Upper lobe of left lung (tissue), 6 donors: ENCODE measurements around the gene FBXL2. TPM values are rescaled to one million over a fixed set of nuclear protein-coding genes. Genes with fewer than 3 reads are reported as not detected.

Source experiments
- ATAC-seq, 2 donors: fragments of 200-7000 bp; cut with Tn5 transposase; one replicate each; pipeline ENCODE4 v1.9.1; 2022; ENCODE audit warnings: mild to moderate bottlenecking in 2 of 2, moderate library complexity in 2 of 2; ENCODE audit not compliant: low FRiP score in 2 of 2
- DNase-seq, 2 donors: peaks; one replicate each; pipeline ENCODE4 v3.0.0-alpha.2; 2019 to 2020
- H3K27ac ChIP-seq, 4 donors: fragments of 200-600 bp; sonication (generic); one replicate each; pipeline ENCODE4 v1.5.1; 2016 to 2019
- H3K27me3 ChIP-seq, 4 donors: fragments of 200-600 bp; sonication (generic); one replicate each; pipeline ENCODE4 v1.5.1; 2017 to 2019
- H3K36me3 ChIP-seq, 4 donors: fragments of 200-600 bp; sonication (generic); one replicate each; pipeline ENCODE4 v1.5.1; 2016 to 2019
- H3K4me1 ChIP-seq, 4 donors: fragments of 200-600 bp; sonication (generic); one replicate each; pipeline ENCODE4 v1.5.1; 2018 to 2019
- H3K4me3 ChIP-seq, 4 donors: fragments of 200-600 bp; sonication (generic); one replicate each; pipeline ENCODE4 v1.5.1; 2017 to 2019; ENCODE audit warnings: mild to moderate bottlenecking in 2 of 4, moderate library complexity in 1 of 4
- H3K9me3 ChIP-seq, 4 donors: fragments of 200-600 bp; sonication (generic); one replicate each; pipeline ENCODE4 v1.5.1; 2018 to 2019
- EP300 ChIP-seq, 4 donors: sonication (generic); formaldehyde crosslinking; IDR thresholded peaks; one replicate each; pipeline ENCODE4 v1.5.1; 2017; ENCODE audit warnings: antibody characterized with exemption in 4 of 4, control low read depth in 2 of 4
- POLR2A ChIP-seq, 4 donors: fragments of 450-650 bp; IDR thresholded peaks; one replicate each; pipeline ENCODE4 v1.5.1; 2016 to 2017; ENCODE audit warnings: antibody characterized with exemption in 4 of 4, mild to moderate bottlenecking in 2 of 4
- POLR2AphosphoS5 ChIP-seq, 2 donors: sonication (generic); formaldehyde crosslinking; IDR thresholded peaks; one replicate each; pipeline ENCODE4 v1.5.1; 2017; ENCODE audit warnings: antibody characterized with exemption in 2 of 2
- WGBS, 2 donors: methylation state at CpG; one replicate each; pipeline ENCODE4 v1.1.5; 2017 to 2018; 5-methylcytosine and 5-hydroxymethylcytosine counted together
- total RNA-seq, 6 donors: library from RNA; depleted of rRNA in 4 of 6; stranded (reverse); fragments of >200 nt in 4 of 6; gene quantifications; one replicate each; pipeline versions ENCODE4 v1.1.0 to v1.2.1, GENCODE V29; 2016 to 2021
- TF ChIP-seq, protein P1 (sequence below), 6 experiments: fragments of 450-650 bp in 4 of 6; fragments of 200-600 bp in 2 of 6; sonication (generic) in 2 of 6; IDR thresholded peaks; one replicate each; pipeline ENCODE4 v1.5.1; 2016 to 2019; ENCODE audit warnings: antibody characterized with exemption in 6 of 6
- donor health status: DM: no; HTN: no; CAD: no; lungs with moderate emphysema.
- donor health status: DM: no; HTN: yes; CAD: no; lungs with severe emphysema.

FBXL2 gene
- total RNA-seq, 6 donors from 2014 or later: 5.6 to 23.0 (median 9.7) TPM

- peak in 1 of 2 donors; percentile 31 for ATAC-seq
- Histone ChIP-seq H3K9me3 (no peaks in the 10 kb centered on the region), H3K4me1 (peaks cover 0 to 5% (median 0%) of the 10 kb centered on the region in 4 donors), H3K36me3 (no peaks in the 10 kb centered on the region), H3K4me3 (no peak overlapping the region), H3K27me3 (no peaks in the 10 kb centered on the region), H3K27ac (no peak overlapping the region)
- 90 to 92% methylated on average over 3 of the region's 3 CpGs for WGBS, 2 donors
- no peak for DNase-seq
- TF ChIP-seq POLR2A (IDR thresholded peaks at IDR 0.05): no peak
- TF ChIP-seq POLR2AphosphoS5 (IDR thresholded peaks at IDR 0.05): no peak
- TF ChIP-seq, protein P1, sequence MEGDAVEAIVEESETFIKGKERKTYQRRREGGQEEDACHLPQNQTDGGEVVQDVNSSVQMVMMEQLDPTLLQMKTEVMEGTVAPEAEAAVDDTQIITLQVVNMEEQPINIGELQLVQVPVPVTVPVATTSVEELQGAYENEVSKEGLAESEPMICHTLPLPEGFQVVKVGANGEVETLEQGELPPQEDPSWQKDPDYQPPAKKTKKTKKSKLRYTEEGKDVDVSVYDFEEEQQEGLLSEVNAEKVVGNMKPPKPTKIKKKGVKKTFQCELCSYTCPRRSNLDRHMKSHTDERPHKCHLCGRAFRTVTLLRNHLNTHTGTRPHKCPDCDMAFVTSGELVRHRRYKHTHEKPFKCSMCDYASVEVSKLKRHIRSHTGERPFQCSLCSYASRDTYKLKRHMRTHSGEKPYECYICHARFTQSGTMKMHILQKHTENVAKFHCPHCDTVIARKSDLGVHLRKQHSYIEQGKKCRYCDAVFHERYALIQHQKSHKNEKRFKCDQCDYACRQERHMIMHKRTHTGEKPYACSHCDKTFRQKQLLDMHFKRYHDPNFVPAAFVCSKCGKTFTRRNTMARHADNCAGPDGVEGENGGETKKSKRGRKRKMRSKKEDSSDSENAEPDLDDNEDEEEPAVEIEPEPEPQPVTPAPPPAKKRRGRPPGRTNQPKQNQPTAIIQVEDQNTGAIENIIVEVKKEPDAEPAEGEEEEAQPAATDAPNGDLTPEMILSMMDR (IDR thresholded peaks at IDR 0.05): no peak
- TF ChIP-seq EP300 (IDR thresholded peaks at IDR 0.05): no peak
These were observed 100.2 kb downstream of the FBXL2 start for GRCh38 chr3:33377489-33377888.

GRCh38 chr3:33377931-33378330, 100.7 kb downstream of the FBXL2 start:
- H3K4me1 ChIP-seq: peaks cover 0 to under 1% (median 0%) of the 10 kb centered on the region in 4 donors
- no peaks in the 10 kb centered on the region for H3K36me3 ChIP-seq
- H3K27ac ChIP-seq: no peak overlapping the region
- no peak overlapping the region for H3K4me3 ChIP-seq
- no peak for TF ChIP-seq POLR2A (IDR thresholded peaks at IDR 0.05)
- TF ChIP-seq POLR2AphosphoS5 (IDR thresholded peaks at IDR 0.05): no peak
- TF ChIP-seq, protein P1 (IDR thresholded peaks at IDR 0.05): no peak
- no peak for TF ChIP-seq EP300 (IDR thresholded peaks at IDR 0.05)
- no peaks in the 10 kb centered on the region for H3K9me3 ChIP-seq
- peak in 1 of 2 donors; percentile 23 for ATAC-seq
- no peak for DNase-seq
- WGBS, 2 donors: 90 to 100% methylated on average over 2 to 3 of the region's 3 CpGs
- H3K27me3 ChIP-seq: no peaks in the 10 kb centered on the region

- H3K4me1 ChIP-seq: no peaks in the 10 kb centered on the region
- no peak for DNase-seq
- peaks cover 3 to 14% (median 7%) of the 10 kb centered on the region in 4 donors for H3K36me3 ChIP-seq
- TF ChIP-seq, protein P1 (IDR thresholded peaks at IDR 0.05): no peak
- no peak for TF ChIP-seq POLR2AphosphoS5 (IDR thresholded peaks at IDR 0.05)
- TF ChIP-seq EP300 (IDR thresholded peaks at IDR 0.05): no peak
- no peak overlapping the region for H3K27ac ChIP-seq
- H3K27me3 ChIP-seq: no peaks in the 10 kb centered on the region
- H3K9me3 ChIP-seq: no peaks in the 10 kb centered on the region
- H3K4me3 ChIP-seq: no peak overlapping the region
- ATAC-seq: no peak
- WGBS, 2 donors: 95 to 100% methylated on average over 3 of the region's 3 CpGs
These were observed 103.4 kb downstream of the FBXL2 start for GRCh38 chr3:33380653-33381052.

- TF ChIP-seq POLR2AphosphoS5 (IDR thresholded peaks at IDR 0.05) (no peak), POLR2A (IDR thresholded peaks at IDR 0.05) (no peak), EP300 (IDR thresholded peaks at IDR 0.05) (no peak)
- TF ChIP-seq, protein P1 (IDR thresholded peaks at IDR 0.05): no peak
- H3K27me3 ChIP-seq: no peaks in the 10 kb centered on the region
These were observed 106.7 kb downstream of the FBXL2 start for GRCh38 chr3:33383951-33384350.

GRCh38 chr3:33385423-33385822, 108.2 kb downstream of the FBXL2 start:
- DNase-seq (no peak), ATAC-seq (no peak)
- WGBS, 2 donors: 67 to 70% methylated on average over 5 of the region's 5 CpGs
- no peaks in the 10 kb centered on the region for H3K4me1 ChIP-seq
- TF ChIP-seq EP300 (IDR thresholded peaks at IDR 0.05) (no peak), POLR2A (IDR thresholded peaks at IDR 0.05) (no peak), POLR2AphosphoS5 (IDR thresholded peaks at IDR 0.05) (no peak)
- TF ChIP-seq, protein P1 (IDR thresholded peaks at IDR 0.05): no peak
- H3K4me3 ChIP-seq: no peak overlapping the region
- peaks cover 12 to 55% (median 36%) of the 10 kb centered on the region in 4 donors for H3K36me3 ChIP-seq
- no peaks in the 10 kb centered on the region for H3K27me3 ChIP-seq
- H3K27ac ChIP-seq: no peak overlapping the region
- H3K9me3 ChIP-seq: no peaks in the 10 kb centered on the region

More at GRCh38 chr3:33383951-33384350, 106.7 kb downstream of the FBXL2 start:
- WGBS, 2 donors: 95 to 96% methylated on average over 12 of the region's 12 CpGs
- H3K27ac ChIP-seq: no peak overlapping the region
- ATAC-seq (no peak), DNase-seq (peak in 1 of 2 donors; percentile 24)
- H3K4me3 ChIP-seq: no peak overlapping the region
- H3K36me3 ChIP-seq: peaks cover 5 to 42% (median 23%) of the 10 kb centered on the region in 4 donors
- H3K4me1 ChIP-seq: no peaks in the 10 kb centered on the region
- H3K9me3 ChIP-seq: no peaks in the 10 kb centered on the region
